T-helper 1 cell treated with Interleukin-12 subunit alpha and Interleukin-12 subunit beta and Interleukin-4 antibody, amounts not matched to agents 30 μg/mL and 1 μg/mL, for 36 hours (primary cell): Measurements from ENCODE around the gene TUBB4B.

Experiments used
- H3K27ac Mint-ChIP-seq: one replicate; pipeline ENCODE4 v1.8.0; 2021; ENCODE audit warnings: mild to moderate bottlenecking, mixed read lengths
- H3K27me3 Mint-ChIP-seq: one replicate; pipeline ENCODE4 v1.8.0; 2021; ENCODE audit warnings: low read depth, mixed read lengths
- H3K36me3 Mint-ChIP-seq: one replicate; pipeline ENCODE4 v1.8.0; 2021; ENCODE audit warnings: low read depth, mixed read lengths
- H3K4me1 Mint-ChIP-seq: one replicate; pipeline ENCODE4 v1.8.0; 2021; ENCODE audit warnings: low read depth, mixed read lengths
- H3K4me3 Mint-ChIP-seq: one replicate; pipeline ENCODE4 v1.8.0; 2021; ENCODE audit warnings: mild to moderate bottlenecking, moderate library complexity, mixed read lengths
- H3K9me3 Mint-ChIP-seq: one replicate; pipeline ENCODE4 v1.8.0; 2021; ENCODE audit warnings: mixed read lengths

Gene TUBB4B

GRCh38 chr9:137227054-137227852 is 13.8 kb upstream of the TUBB4B start, which contains the start of gene RNF224:
Gene RNF224 (plus strand): TSS chr9:137227502. CDS start chr9:137228336, 834 bp downstream.
- no peaks in the 10 kb centered on the region for H3K36me3 Mint-ChIP-seq
- no peak within 1 kb of the TSS for H3K4me3 Mint-ChIP-seq
- H3K27me3 Mint-ChIP-seq = no peaks in the 10 kb centered on the region
- no peaks in the 10 kb centered on the region for H3K9me3 Mint-ChIP-seq
- H3K4me1 Mint-ChIP-seq = peaks cover 3% of the 10 kb centered on the region
- H3K27ac Mint-ChIP-seq = no peak within 1 kb of the TSS

DNA sequence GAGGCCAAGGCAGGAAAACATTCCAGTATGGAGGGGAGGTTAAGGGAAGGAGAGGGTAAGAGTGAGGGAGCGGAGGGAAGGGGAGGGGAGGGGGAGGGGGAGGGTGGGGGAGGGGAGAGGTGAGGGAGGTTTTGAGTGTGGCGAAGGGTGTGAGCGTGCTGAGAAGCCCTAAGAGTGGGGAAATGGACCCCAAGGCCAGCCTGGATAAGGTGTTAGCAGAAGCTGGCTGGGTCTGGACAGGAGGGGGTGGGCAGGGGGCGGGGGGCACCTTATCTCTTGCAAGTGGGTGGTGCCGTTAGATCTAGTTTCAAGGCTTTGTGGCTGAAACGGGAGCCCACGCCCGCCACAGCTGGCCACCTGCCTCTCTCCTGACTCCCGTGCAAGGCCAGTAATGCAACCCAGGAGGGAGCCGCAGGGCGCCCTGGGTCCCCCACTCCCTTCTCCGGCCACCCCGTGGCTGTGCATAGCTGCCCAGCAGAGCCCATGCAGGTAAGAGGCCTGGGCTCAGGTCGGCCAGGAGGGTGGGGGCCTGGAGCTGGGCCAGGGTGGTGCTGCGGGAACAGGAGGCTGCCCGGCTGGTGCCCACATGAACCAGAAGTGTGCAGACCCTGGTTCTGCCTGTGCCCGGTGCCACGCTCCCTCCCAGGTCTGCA is 13.1 kb upstream of the TUBB4B start:
- Mint-ChIP-seq H3K4me1 (peaks cover 3% of the 10 kb centered on the region), H3K9me3 (no peaks in the 10 kb centered on the region), H3K27me3 (no peaks in the 10 kb centered on the region), H3K4me3 (no peak overlapping the region), H3K27ac (no peak overlapping the region), H3K36me3 (no peaks in the 10 kb centered on the region)

GRCh38 chr9:137228506-137228967 is 12.6 kb upstream of the TUBB4B start:
- H3K36me3 Mint-ChIP-seq = no peaks in the 10 kb centered on the region
- no peak overlapping the region for H3K27ac Mint-ChIP-seq
- H3K27me3 Mint-ChIP-seq = no peaks in the 10 kb centered on the region
- no peaks in the 10 kb centered on the region for H3K9me3 Mint-ChIP-seq
- H3K4me1 Mint-ChIP-seq = peaks cover 3% of the 10 kb centered on the region
- no peak overlapping the region for H3K4me3 Mint-ChIP-seq

GRCh38 chr9:137228968-137229896 is 11.9 kb upstream of the TUBB4B start:
- no peak overlapping the region for H3K4me3 Mint-ChIP-seq
- H3K4me1 Mint-ChIP-seq = peaks cover 3% of the 10 kb centered on the region
- no peaks in the 10 kb centered on the region for H3K27me3 Mint-ChIP-seq
- H3K36me3 Mint-ChIP-seq = no peaks in the 10 kb centered on the region
- no peak overlapping the region for H3K27ac Mint-ChIP-seq
- H3K9me3 Mint-ChIP-seq = no peaks in the 10 kb centered on the region

- Mint-ChIP-seq H3K4me1 (peaks cover 3% of the 10 kb centered on the region), H3K4me3 (no peak overlapping the region), H3K27ac (no peak overlapping the region), H3K27me3 (no peaks in the 10 kb centered on the region), H3K36me3 (no peaks in the 10 kb centered on the region), H3K9me3 (no peaks in the 10 kb centered on the region)
These were observed 11.0 kb upstream of the TUBB4B start for GRCh38 chr9:137229903-137230704.

DNA sequence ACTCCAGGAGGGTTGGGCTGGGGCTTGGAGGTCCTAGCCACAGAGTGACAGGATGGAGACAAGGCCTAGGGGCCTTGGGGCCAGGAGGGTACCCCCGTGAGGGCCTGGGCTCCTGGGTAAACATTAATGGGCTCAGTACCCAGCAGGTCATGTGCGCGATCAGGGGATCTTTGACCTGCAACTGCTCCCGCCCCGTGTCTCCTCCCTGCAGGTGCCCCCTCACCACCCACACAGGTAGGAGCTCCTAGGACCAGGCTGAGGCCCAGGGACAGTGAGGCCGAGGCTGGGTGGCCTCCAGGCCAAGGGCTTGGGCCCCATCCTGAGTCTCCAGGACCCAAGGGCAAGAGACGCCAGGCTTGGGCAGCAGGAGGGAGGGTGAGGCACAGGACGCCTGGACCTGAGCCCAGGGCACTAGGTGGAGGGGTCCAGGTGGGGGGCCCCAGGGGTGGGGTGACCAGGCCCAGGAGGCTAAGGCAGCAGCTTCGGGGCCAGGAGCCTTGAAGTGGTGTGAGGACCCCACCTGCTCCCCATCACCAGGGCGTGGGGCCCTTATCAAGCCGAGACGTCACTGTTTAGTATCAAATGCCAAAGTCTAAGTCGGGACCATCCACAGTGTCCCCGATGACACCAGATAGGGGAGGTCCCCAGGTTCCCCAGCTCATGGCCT is 10.2 kb upstream of the TUBB4B start, which contains the start of gene SLC34A3:
SLC34A3 (plus strand) TSS at position 197 of the 667 bp plus-strand sequence. CDS start 802 bp downstream, outside the sequence.
- Mint-ChIP-seq H3K27me3 (no peaks in the 10 kb centered on the region), H3K27ac (no peak within 1 kb of the TSS), H3K4me1 (peaks cover 3% of the 10 kb centered on the region), H3K4me3 (no peak within 1 kb of the TSS), H3K9me3 (no peaks in the 10 kb centered on the region), H3K36me3 (no peaks in the 10 kb centered on the region)

DNA sequence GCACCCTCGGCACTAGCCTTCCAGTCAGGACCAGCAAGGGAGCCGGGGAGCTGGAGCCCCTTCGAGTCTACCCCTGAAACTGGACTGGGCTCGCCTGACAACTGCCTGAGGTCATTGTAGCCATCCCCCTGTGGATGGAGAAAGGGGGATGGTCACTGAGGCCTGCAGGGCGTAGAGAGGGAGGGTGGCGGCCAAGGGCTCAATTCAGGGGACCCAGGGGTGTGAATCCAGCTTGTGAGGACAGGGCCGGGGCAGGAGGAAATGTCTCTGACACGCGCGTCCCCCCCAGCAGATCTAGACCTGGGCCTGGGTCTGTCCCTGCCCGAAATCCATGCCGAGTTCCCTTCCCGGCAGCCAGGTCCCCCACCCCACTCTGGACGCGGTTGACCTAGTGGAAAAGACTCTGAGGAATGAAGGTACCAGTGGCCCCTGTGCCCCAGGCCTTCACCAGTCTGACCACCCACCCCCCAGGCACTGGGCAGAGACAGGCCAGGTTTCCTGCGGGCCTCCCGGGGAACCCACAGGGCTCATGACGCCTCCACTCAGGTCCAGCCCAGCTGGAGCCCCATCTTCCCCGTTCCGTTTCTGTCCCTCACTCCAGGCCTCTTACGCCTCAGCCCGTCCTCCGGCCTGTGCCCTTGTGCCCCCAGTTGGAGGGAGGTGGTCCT is 9.6 kb upstream of the TUBB4B start:
- Mint-ChIP-seq H3K4me1 (peaks cover 3% of the 10 kb centered on the region), H3K27ac (no peak overlapping the region), H3K9me3 (no peaks in the 10 kb centered on the region), H3K36me3 (no peaks in the 10 kb centered on the region), H3K27me3 (no peaks in the 10 kb centered on the region), H3K4me3 (no peak overlapping the region)

DNA sequence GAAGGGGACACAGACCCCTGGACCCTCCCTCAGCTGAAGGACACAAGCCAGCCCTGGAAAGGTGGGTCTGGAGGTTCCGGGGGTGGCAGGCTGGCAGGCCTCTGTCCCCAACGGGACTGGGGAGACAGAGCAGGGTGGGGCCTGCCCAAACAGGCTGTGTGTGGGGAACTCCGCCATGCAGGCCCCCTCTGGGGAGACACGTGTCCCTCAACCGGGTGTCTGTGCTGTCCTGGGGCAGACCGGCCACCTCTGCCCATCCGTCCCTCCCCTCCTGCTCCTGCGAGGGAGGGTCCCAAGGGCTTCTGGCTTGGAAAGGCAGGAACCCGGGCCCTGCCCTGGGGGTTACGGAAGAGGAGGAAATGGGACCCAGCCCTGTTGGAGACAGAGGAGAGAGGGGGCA is 9.0 kb upstream of the TUBB4B start:
- H3K4me3 Mint-ChIP-seq = no peak overlapping the region
- peaks cover 3% of the 10 kb centered on the region for H3K4me1 Mint-ChIP-seq
- no peaks in the 10 kb centered on the region for H3K9me3 Mint-ChIP-seq
- no peak overlapping the region for H3K27ac Mint-ChIP-seq
- H3K36me3 Mint-ChIP-seq = no peaks in the 10 kb centered on the region
- no peaks in the 10 kb centered on the region for H3K27me3 Mint-ChIP-seq

GRCh38 chr9:137232510-137232909 is 8.6 kb upstream of the TUBB4B start:
- H3K27ac Mint-ChIP-seq = no peak overlapping the region
- peaks cover 2% of the 10 kb centered on the region for H3K4me1 Mint-ChIP-seq
- H3K27me3 Mint-ChIP-seq = no peaks in the 10 kb centered on the region
- H3K36me3 Mint-ChIP-seq = no peaks in the 10 kb centered on the region
- H3K9me3 Mint-ChIP-seq = no peaks in the 10 kb centered on the region
- H3K4me3 Mint-ChIP-seq = no peak overlapping the region

DNA sequence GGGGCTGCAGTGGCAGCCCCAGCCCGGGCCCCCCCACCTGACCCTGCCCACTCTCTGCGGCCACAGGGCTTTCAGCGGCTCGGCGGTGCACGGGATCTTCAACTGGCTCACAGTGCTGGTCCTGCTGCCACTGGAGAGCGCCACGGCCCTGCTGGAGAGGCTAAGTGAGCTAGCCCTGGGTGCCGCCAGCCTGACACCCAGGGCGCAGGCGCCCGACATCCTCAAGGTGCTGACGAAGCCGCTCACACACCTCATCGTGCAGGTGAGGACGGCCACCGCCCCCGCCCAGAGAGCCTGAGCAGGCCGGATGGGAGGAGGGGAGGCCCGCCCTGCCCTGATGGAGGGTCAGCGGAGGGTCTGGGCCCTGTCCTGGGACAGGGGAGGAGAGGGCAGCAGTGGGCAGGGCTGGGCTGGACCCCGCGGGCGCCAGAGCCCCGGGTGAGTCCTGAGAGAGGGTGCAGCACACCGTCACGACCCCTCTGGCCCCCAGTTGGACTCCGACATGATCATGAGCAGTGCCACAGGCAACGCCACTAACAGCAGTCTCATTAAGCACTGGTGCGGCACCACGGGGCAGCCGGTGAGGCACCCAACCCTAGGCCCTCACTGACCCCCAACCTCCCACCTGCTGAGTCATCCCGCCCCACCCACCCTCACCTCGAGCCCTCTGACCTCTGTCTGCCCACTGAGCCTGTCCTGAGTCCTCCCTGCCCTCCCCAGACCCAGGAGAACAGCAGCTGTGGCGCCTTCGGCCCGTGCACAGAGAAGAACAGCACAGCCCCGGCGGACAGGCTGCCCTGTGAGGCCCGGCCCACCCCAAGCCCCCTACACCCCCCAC is 7.7 kb upstream of the TUBB4B start:
- no peaks in the 10 kb centered on the region for H3K9me3 Mint-ChIP-seq
- no peaks in the 10 kb centered on the region for H3K36me3 Mint-ChIP-seq
- H3K4me1 Mint-ChIP-seq = no peaks in the 10 kb centered on the region
- no peaks in the 10 kb centered on the region for H3K27me3 Mint-ChIP-seq
- H3K4me3 Mint-ChIP-seq = no peak overlapping the region
- H3K27ac Mint-ChIP-seq = no peak overlapping the region

- no peak overlapping the region for H3K27ac Mint-ChIP-seq
- H3K36me3 Mint-ChIP-seq = no peaks in the 10 kb centered on the region
- H3K27me3 Mint-ChIP-seq = no peaks in the 10 kb centered on the region
These were observed 6.9 kb upstream of the TUBB4B start for GRCh38 chr9:137234055-137234697.

More at GRCh38 chr9:137234055-137234697, 6.9 kb upstream of the TUBB4B start:
- no peak overlapping the region for H3K4me3 Mint-ChIP-seq
- no peaks in the 10 kb centered on the region for H3K9me3 Mint-ChIP-seq
- peaks cover 2% of the 10 kb centered on the region for H3K4me1 Mint-ChIP-seq
